HepG2 (cell line): ENCODE results near the gene MRRF. TPM values are rescaled to one million over a fixed set of nuclear protein-coding genes. Genes with fewer than 3 reads are reported as not detected.
A peak's percentile ranks its signal among the peaks of the same experiment; 100 is the strongest.

ENCODE experiments used
- JDP2 ChIP-seq: sonication (generic); formaldehyde crosslinking; IDR thresholded peaks from 2 replicates; pipeline ENCODE4 v1.8.1; 2022; ENCODE audit warnings: missing genetic modification reagents, borderline replicate concordance
- NBN ChIP-seq: fragments of 450-650 bp; conservative IDR thresholded peaks from 2 replicates; pipeline ENCODE4 v1.6.1; 2017
- NFE2 ChIP-seq: sonication (generic); formaldehyde crosslinking; IDR thresholded peaks from 2 replicates; pipeline ENCODE4 v1.4.0; 2020; ENCODE audit warnings: missing genetic modification reagents
- NFE2L1 ChIP-seq: sonication (generic); formaldehyde crosslinking; IDR thresholded peaks from 2 replicates; pipeline ENCODE4 v1.4.0; 2020; ENCODE audit warnings: missing genetic modification reagents, mild to moderate bottlenecking, borderline replicate concordance
- REL ChIP-seq: sonication (generic); formaldehyde crosslinking; conservative IDR thresholded peaks from 2 replicates; pipeline ENCODE4 v1.8.0; 2022; ENCODE audit warnings: mild to moderate bottlenecking, missing genetic modification reagents, moderate library complexity
- SYNCRIP ChIP-seq: fragments of 200-400 bp; formaldehyde crosslinking; IDR thresholded peaks from 2 replicates; pipeline ENCODE4 v1.6.1; 2018; ENCODE audit warnings: mild to moderate bottlenecking, low read depth, low read length; ENCODE audit not compliant: insufficient read depth
- TFDP1 ChIP-seq: IDR thresholded peaks from 2 replicates; pipeline ENCODE4 v1.6.1; 2016; ENCODE audit warnings: missing compliant biosample characterization, missing genetic modification reagents, borderline replicate concordance
- U2AF1 ChIP-seq: fragments of 200-400 bp; formaldehyde crosslinking; optimal IDR thresholded peaks from 2 replicates; pipeline ENCODE3; 2017; ENCODE audit warnings: mild to moderate bottlenecking, low read depth, low read length
- XBP1 ChIP-seq: sonication (generic); formaldehyde crosslinking; IDR thresholded peaks from 2 replicates; pipeline ENCODE4 v1.5.0; 2020; ENCODE audit warnings: missing genetic modification reagents
- ZBTB43 ChIP-seq: sonication (generic); formaldehyde crosslinking; conservative IDR thresholded peaks from 2 replicates; pipeline ENCODE4 v1.4.0; 2020; ENCODE audit warnings: missing genetic modification reagents
- ZNF652 ChIP-seq: IDR thresholded peaks from 2 replicates; pipeline ENCODE4 v1.6.1; 2016; ENCODE audit warnings: low read depth, borderline replicate concordance
- ZNF773 ChIP-seq: sonication (generic); formaldehyde crosslinking; IDR thresholded peaks from 2 replicates; pipeline ENCODE4 v1.4.0; 2020; ENCODE audit warnings: missing genetic modification reagents, borderline replicate concordance
- ZNF850 ChIP-seq: sonication (generic); formaldehyde crosslinking; conservative IDR thresholded peaks from 2 replicates; pipeline ENCODE4 v1.9.0; 2021; ENCODE audit warnings: mild to moderate bottlenecking, missing genetic modification reagents
- ZSCAN12 ChIP-seq: sonication (generic); formaldehyde crosslinking; IDR thresholded peaks from 2 replicates; pipeline ENCODE4 v1.9.0; 2021; ENCODE audit warnings: mild to moderate bottlenecking, missing genetic modification reagents
- polyA plus RNA-seq, 8 experiments: library from polyadenylated mRNA; depleted of rRNA in 3 of 8; stranded (reverse) in 7 of 8; unstranded in 1 of 8; fragments of >200 nt; fragmentation: Illumina TruSeq in 4 of 8; extraction: Trizol in 4 of 8; gene quantifications; 2 replicates each; pipeline versions ENCODE4 v1.2.1 to v1.2.3, GENCODE V29; 2011 to 2016; ENCODE audit warnings: low read depth in 4 of 8, missing spikeins in 1 of 8, mixed read lengths in 1 of 8; ENCODE audit not compliant: insufficient read depth in 1 of 8
- total RNA-seq, 5 experiments: library from RNA; depleted of rRNA; stranded (reverse); fragments of >200 nt; fragmentation: Illumina TruSeq; extraction: Trizol; gene quantifications; 2 replicates each; pipeline ENCODE4 v1.2.3, GENCODE V29; 2016; ENCODE audit warnings: low read depth in 1 of 5
- TF ChIP-seq, protein P1 (sequence below): sonication (generic); formaldehyde crosslinking; IDR thresholded peaks from 2 replicates; pipeline ENCODE4 v1.4.0; 2020; ENCODE audit warnings: mild to moderate bottlenecking, low read depth, missing genetic modification reagents
- TF ChIP-seq, protein P2 (sequence below): sonication (generic); formaldehyde crosslinking; IDR thresholded peaks from 2 replicates; pipeline ENCODE4 v1.4.0; 2020; ENCODE audit warnings: missing genetic modification reagents
- TF ChIP-seq, protein P3 (sequence below): sonication (generic); formaldehyde crosslinking; IDR thresholded peaks from 2 replicates; pipeline ENCODE4 v1.8.0; 2022; ENCODE audit warnings: mild to moderate bottlenecking, missing genetic modification reagents; ENCODE audit not compliant: insufficient replicate concordance
- TF ChIP-seq, protein P4 (sequence below): sonication (generic); formaldehyde crosslinking; IDR thresholded peaks from 2 replicates; pipeline ENCODE4 v1.4.0; 2020; ENCODE audit warnings: mild to moderate bottlenecking, missing genetic modification reagents

Gene MRRF
- total and polyA plus RNA-seq, 2 of the 13 experiments (the other 11 are each of a cell fraction or from before 2014, with no cell fraction given): 37.3 to 44.3 TPM

DNA sequence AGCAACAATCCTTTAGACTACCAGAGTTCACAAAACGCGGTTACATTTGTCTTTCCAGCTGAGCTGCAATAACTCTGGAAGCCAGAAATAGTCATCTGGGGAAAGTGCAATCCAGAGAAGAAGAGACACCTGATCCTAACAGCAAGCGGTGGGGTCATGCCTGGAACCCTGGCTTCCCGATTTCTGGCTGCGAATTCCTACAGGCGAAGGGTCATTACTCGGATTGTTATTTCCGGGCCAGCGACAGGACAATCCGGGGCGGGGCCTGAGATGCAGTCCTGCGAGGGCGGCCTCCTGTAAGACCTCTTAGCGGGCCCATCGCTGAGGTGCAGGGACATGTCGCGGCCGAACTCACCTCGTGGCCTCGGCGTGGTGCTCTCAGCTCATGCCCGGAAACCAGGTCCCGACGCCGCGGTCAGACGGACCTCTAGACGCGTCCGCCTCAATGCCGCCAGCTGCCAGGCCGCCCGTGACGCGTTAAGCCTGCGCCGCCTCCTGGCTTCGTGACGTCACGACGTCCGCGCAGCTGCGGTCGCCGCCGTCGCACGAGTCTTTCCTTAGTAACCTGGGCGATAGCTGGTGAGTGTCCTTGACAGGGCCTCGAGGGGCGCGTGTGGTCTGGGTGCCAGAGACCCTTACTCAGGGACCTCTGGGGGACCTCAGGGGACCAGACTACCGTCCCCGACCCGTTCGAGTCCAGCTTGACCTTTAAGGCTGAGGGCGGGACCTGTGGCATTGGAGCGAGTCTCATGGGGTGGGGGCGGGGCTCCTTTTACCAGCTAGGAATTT lies at the start of gene MRRF, which contains the start of gene RBM18 (continued):
- TF ChIP-seq ZSCAN12 (CRISPR knock-in tag) (peak; percentile 93; the same call in 1 of the 2 replicates), XBP1 (CRISPR knock-in tag) (peak; percentile 55; the same call in 1 of the 2 replicates), NFE2 (CRISPR knock-in tag) (no peak), U2AF1 (no peak), TFDP1 (CRISPR knock-in tag) (peak; percentile 96), SYNCRIP (no peak), NFE2L1 (CRISPR knock-in tag) (peak; percentile 40; the same call in 1 of the 2 replicates), ZNF652 (CRISPR knock-in tag) (no peak), ZNF850 (CRISPR knock-in tag) (no peak), ZNF773 (CRISPR knock-in tag) (peak; percentile 88), JDP2 (CRISPR knock-in tag) (no peak; the same call in 1 of the 2 replicates), NBN (no peak), REL (CRISPR knock-in tag) (peak; percentile 59; the same call in 1 of the 2 replicates), ZBTB43 (CRISPR knock-in tag) (peak; percentile 86; the same call in 1 of the 2 replicates)
- TF ChIP-seq, protein P1, sequence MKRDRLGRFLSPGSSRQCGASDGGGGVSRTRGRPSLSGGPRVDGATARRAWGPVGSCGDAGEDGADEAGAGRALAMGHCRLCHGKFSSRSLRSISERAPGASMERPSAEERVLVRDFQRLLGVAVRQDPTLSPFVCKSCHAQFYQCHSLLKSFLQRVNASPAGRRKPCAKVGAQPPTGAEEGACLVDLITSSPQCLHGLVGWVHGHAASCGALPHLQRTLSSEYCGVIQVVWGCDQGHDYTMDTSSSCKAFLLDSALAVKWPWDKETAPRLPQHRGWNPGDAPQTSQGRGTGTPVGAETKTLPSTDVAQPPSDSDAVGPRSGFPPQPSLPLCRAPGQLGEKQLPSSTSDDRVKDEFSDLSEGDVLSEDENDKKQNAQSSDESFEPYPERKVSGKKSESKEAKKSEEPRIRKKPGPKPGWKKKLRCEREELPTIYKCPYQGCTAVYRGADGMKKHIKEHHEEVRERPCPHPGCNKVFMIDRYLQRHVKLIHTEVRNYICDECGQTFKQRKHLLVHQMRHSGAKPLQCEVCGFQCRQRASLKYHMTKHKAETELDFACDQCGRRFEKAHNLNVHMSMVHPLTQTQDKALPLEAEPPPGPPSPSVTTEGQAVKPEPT: peak; percentile 98
- TF ChIP-seq, protein P2, sequence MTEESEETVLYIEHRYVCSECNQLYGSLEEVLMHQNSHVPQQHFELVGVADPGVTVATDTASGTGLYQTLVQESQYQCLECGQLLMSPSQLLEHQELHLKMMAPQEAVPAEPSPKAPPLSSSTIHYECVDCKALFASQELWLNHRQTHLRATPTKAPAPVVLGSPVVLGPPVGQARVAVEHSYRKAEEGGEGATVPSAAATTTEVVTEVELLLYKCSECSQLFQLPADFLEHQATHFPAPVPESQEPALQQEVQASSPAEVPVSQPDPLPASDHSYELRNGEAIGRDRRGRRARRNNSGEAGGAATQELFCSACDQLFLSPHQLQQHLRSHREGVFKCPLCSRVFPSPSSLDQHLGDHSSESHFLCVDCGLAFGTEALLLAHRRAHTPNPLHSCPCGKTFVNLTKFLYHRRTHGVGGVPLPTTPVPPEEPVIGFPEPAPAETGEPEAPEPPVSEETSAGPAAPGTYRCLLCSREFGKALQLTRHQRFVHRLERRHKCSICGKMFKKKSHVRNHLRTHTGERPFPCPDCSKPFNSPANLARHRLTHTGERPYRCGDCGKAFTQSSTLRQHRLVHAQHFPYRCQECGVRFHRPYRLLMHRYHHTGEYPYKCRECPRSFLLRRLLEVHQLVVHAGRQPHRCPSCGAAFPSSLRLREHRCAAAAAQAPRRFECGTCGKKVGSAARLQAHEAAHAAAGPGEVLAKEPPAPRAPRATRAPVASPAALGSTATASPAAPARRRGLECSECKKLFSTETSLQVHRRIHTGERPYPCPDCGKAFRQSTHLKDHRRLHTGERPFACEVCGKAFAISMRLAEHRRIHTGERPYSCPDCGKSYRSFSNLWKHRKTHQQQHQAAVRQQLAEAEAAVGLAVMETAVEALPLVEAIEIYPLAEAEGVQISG (CRISPR knock-in tag): peak; percentile 89
- TF ChIP-seq, protein P3, sequence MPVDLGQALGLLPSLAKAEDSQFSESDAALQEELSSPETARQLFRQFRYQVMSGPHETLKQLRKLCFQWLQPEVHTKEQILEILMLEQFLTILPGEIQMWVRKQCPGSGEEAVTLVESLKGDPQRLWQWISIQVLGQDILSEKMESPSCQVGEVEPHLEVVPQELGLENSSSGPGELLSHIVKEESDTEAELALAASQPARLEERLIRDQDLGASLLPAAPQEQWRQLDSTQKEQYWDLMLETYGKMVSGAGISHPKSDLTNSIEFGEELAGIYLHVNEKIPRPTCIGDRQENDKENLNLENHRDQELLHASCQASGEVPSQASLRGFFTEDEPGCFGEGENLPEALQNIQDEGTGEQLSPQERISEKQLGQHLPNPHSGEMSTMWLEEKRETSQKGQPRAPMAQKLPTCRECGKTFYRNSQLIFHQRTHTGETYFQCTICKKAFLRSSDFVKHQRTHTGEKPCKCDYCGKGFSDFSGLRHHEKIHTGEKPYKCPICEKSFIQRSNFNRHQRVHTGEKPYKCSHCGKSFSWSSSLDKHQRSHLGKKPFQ (CRISPR knock-in tag): peak; percentile 81
- TF ChIP-seq, protein P4, sequence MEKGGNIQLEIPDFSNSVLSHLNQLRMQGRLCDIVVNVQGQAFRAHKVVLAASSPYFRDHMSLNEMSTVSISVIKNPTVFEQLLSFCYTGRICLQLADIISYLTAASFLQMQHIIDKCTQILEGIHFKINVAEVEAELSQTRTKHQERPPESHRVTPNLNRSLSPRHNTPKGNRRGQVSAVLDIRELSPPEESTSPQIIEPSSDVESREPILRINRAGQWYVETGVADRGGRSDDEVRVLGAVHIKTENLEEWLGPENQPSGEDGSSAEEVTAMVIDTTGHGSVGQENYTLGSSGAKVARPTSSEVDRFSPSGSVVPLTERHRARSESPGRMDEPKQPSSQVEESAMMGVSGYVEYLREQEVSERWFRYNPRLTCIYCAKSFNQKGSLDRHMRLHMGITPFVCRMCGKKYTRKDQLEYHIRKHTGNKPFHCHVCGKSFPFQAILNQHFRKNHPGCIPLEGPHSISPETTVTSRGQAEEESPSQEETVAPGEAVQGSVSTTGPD (CRISPR knock-in tag): peak; percentile 34; the same call in 1 of the 2 replicates
